Lower leg skin (tissue), 3 donors: ENCODE measurements around the gene ARHGAP1.

Source experiments
- CTCF ChIP-seq, 3 donors: fragments of 450-650 bp; IDR thresholded peaks; one replicate each; pipeline ENCODE4 v1.5.1; 2016; ENCODE audit warnings: antibody characterized with exemption in 3 of 3, mild to moderate bottlenecking in 3 of 3, moderate library complexity in 2 of 3
- POLR2A ChIP-seq, 2 donors: fragments of 450-650 bp; IDR thresholded peaks; one replicate each; pipeline ENCODE4 v1.6.1; 2016 to 2017; ENCODE audit warnings: antibody characterized with exemption in 2 of 2, mild to moderate bottlenecking in 1 of 2, moderate library complexity in 1 of 2

GRCh38 chr11:46676436-46677158, 23.8 kb downstream of the ARHGAP1 start:
- no peak for TF ChIP-seq CTCF (IDR thresholded peaks at IDR 0.05)
- no peak for TF ChIP-seq POLR2A (IDR thresholded peaks at IDR 0.05)
